Right forelimb (tissue), 1 donor: Measurements from ENCODE around the gene LSM12.
"Not testable (repeated sequence)": the region's sequence is repeated elsewhere in the genome, so short reads cannot be mapped to it uniquely, and the experiment has no call there.

ENCODE experiments used
- DNase-seq: peaks from one replicate; pipeline ENCODE4 v3.0.0-alpha.2; 2018

LSM12 gene

GRCh38 chr17:44039829-44040635 lies 26.4 kb downstream of the LSM12 start:
- no peak for DNase-seq

GRCh38 chr17:44038604-44039011 lies 27.9 kb downstream of the LSM12 start:
- no peak for DNase-seq

- DNase-seq, result no peak
Observed at GRCh38 chr17:44037471-44037870, 29.0 kb downstream of the LSM12 start.

GRCh38 chr17:44034688-44035087 lies 31.8 kb downstream of the LSM12 start:
- DNase-seq, result not testable (repeated sequence)

- DNase-seq, result no peak
Observed at GRCh38 chr17:44033861-44034408, 32.5 kb downstream of the LSM12 start.

- DNase-seq, result no peak
Observed at GRCh38 chr17:44030482-44030881, 36.0 kb downstream of the LSM12 start.

GRCh38 chr17:44029736-44030135 lies 36.7 kb downstream of the LSM12 start:
- no peak for DNase-seq

GRCh38 chr17:44024853-44025252 lies 41.6 kb downstream of the LSM12 start:
- no peak for DNase-seq

GRCh38 chr17:44024271-44024663 lies 42.2 kb downstream of the LSM12 start:
- DNase-seq, result no peak

- no peak for DNase-seq
Observed at GRCh38 chr17:44023545-44024270, 42.8 kb downstream of the LSM12 start.

- DNase-seq, result no peak
Observed at GRCh38 chr17:44022246-44022645, 44.2 kb downstream of the LSM12 start.

GRCh38 chr17:44021227-44021626 lies 45.2 kb downstream of the LSM12 start:
- DNase-seq, result not testable (repeated sequence)

- DNase-seq, result peak; percentile 92
Observed at GRCh38 chr17:44014437-44015172, 51.9 kb downstream of the LSM12 start, which contains the start of gene TMEM101. Gene TMEM101, minus strand, starts transcription at chr17:44014963. Its CDS starts 11 bp downstream, at chr17:44014952.

GRCh38 chr17:44014133-44014436 lies 52.4 kb downstream of the LSM12 start:
- DNase-seq, result no peak

- DNase-seq, result no peak
Observed at GRCh38 chr17:44012874-44013273, 53.6 kb downstream of the LSM12 start.

GRCh38 chr17:44012391-44012790 lies 54.1 kb downstream of the LSM12 start:
- no peak for DNase-seq

GRCh38 chr17:44011876-44012275 lies 54.6 kb downstream of the LSM12 start:
- no peak for DNase-seq

GRCh38 chr17:44010966-44011647 lies 55.4 kb downstream of the LSM12 start:
- no peak for DNase-seq

- DNase-seq, result no peak
Observed at GRCh38 chr17:44008205-44008909, 58.1 kb downstream of the LSM12 start.

- peak; percentile 54 for DNase-seq
Observed at GRCh38 chr17:44007346-44008204, 58.9 kb downstream of the LSM12 start.
